ENCODE data around the gene DCC.
"Not testable (repeated sequence)": the region's sequence is repeated elsewhere in the genome, so short reads cannot be mapped to it uniquely, and the experiment has no call there.

The DCC gene

DNA sequence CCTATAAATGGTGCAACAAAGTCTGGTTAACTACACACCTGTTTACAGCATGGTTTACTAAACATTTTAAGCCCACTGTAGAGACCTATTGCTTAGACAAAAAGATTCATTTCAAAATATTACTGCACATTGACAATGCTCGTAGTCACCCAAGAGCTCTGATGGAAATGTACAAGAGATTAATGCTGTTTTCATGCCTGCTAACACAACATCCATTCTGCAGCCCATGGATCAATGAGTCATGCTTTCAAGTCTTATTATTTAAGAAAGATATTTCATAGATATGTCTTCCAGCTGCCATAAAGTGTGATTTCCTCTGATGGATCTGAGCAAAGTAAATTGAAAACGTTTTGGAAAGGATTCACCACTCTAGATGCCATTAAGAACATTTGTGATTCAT, 1103.3 kb downstream of the DCC start:
- DNase-seq, result no peak

DNA sequence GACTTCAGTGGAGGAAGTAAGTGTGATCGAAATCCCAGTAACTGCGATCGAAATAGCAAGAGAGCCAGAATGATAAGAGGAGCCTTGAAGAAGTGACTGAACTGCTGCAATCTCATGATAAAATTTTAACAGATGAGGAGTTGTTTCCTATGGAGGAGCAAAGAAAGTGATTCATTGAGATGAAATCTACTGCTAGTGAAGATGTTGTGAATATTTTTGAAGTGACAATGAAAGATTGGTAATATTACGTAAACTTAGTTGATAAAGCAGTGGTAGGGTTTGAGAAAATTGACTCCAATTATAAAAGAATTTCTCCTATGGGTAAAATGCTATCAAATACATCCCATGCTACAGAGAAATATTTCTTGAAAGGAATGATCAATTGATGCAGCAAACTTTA, 1103.8 kb downstream of the DCC start:
- no peak for DNase-seq

DNA sequence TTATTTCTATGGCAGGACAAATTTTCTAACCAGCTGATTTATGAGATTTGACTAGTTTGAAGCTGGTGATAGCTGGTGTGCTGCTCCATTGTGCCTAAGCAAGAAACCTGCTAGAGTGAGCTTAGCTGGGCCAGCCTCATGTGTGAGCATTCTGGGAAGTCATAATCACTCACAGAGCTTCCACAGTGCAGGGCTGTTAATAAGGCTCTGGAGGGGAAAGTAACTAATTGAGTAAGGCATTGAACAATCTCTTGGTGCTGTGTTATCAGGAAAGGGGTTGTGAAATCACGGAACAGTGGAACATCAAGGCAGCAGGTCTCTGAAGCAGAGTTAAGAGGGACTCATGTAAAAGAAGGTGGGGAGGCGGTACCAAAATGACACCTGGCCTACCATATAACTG, 1111.9 kb downstream of the DCC start:
- no peak for DNase-seq

DNA sequence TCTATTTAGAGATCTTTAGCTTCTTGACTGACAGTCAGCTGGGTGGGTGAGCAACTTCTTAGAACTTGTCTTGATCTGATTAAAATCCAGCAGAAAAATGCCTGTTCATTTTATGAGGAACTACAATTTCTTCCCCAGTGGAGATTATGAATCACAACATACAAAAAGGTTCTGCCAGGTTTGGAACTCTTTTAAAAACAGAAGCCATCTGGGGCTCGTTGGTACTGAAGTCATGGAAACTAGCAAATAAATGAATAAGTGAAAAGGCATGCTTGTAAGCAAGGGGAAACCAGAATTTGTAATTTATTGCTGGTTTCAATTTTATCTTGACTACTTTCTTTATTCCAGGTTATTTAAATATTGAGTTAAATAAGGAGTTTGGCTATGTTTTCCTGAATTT, 1117.1 kb downstream of the DCC start:
- no peak for DNase-seq

DNA sequence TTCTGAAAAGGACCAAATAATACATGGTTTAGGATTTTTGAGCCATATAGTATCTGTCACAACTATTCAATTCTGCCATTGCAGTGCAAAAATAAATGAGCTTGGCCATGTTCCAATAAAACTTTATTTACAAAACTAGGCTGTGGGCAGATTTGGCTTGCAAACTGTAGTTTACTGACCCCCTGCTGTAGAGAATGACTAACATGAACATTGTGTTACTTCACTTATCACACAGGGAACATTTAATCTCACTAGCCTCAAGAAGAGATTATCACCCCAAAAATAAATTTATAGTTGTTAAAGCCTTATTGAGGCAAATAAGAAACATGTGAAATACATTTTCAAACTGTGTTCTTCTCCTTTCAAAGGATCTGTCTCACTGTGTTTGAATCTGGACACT, 1118.3 kb downstream of the DCC start:
- DNase-seq, result no peak

DNA sequence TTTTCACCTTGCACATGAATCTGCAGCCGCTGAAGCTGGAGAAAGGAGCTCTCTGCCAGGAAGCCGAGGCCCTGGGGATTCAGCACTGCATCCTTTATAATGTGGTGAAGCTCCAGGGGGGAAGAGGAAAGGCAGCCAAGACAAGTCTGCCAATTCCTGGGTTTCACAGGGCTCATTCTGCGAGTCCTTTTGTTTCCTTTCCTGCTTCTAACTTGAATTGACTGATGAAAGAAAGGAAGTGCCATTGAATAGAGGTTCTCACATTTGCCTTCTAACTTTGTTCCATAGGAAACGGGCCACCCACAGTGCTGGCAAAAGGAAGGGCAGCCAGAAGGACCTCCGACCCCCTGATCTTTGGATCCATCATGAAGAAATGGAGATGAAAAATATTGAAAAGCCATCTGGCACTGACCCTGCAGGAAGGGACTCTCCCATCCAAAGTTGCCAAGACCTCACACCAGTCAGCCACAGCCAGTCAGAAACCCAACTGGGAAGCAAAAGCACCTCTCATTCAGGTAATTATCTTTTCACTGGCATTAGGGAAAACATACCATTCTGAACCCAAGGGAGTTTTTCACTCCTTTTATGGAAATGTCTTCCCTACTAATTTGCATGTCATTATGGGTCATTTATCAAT, 1119.1 kb downstream of the DCC start:
- DNase-seq, result no peak

DNA sequence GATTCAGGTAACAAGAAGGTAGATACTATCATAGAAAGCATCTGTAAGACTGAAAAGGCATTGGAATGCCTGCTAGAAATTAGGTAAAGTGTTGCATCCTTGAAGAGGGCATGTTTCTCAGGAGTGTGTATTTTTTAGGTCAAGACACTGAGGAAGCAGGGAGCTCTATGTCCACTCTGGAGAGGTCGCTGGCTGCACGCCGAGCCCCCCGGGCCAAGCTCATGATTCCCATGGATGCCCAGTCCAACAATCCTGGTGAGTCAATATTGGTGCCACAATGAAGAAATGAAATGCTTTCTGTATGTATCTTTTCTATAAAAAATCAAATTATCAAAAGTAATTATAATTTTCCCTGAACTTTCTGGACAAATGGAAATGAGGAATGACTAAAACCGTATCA, 1127.8 kb downstream of the DCC start:
- no peak for DNase-seq

DNA sequence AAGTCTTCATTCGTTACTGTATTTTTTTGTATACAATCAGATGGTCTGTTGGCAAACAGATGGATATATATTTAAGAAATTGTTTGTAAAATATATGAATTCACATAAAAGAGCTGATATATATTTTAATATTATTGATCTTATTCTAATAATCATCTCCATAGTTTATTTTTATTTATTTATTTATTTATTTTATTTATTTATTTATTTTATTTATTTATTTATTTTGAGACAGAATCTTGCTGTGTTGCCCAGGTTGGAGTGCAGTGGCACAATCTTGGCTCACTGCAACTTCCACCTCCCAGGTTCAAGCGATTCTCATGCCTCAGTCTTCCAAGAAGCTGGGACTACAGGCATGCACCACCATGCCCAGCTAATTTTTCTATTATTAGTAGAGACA, 1128.2 kb downstream of the DCC start:
- DNase-seq, result not testable (repeated sequence)

DNA sequence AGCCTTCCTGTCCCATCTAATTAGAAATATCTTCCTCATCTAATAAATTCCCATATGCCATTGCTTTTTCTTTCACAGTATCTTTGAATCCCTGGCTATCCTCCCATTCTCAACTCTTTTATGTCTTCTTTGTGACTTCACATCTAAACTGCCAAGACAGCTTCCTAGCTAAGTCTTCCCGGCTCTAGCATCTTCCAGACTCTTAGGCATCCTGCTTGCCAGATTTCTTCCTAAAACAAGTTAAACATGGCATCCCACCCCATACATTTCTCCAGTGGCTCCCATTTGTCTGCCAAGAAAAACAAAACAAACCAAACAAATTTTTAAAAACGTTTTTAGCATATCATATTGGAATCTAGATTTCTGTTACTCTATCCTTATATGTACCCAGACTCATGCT, 1132.5 kb downstream of the DCC start:
- DNase-seq, result no peak

DNA sequence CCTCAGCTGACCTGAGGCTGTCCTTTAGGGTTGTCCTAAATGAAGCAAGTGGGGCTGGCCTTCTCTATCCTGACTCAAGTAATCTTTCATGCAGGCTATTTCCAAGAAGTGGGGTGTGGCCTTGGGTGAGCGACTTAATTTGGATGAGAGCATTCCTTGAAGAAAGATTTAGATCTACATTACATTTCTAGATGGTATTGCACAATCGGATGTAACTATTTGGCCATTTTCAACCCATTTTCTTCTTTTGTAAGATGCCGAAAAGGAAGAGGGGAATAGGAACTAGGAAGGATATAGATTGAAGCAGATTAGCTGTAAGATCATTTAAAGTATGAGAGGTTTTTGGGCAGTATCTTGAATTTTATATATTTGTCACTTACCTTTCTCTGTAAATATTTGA, 1138.2 kb downstream of the DCC start:
- no peak for DNase-seq

DNA sequence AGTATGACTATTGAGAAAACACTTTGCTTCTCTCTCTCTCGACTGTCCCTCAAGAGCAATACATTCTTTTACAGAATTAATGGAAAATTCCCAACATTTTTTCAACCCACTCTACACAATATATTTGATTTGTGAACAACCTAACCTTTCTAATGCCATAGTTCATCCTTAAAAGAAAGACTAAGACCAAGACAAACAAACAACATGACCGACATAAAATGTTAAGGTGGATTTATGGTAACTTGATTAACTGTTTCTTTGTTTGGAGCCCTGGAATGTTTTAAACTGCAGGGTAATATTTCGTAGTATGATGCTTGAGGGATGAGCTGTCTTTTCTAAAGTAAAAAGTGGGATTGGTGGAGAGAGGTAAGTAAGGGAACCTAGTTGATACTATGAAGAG, 1146.3 kb downstream of the DCC start:
- no peak for DNase-seq

DNA sequence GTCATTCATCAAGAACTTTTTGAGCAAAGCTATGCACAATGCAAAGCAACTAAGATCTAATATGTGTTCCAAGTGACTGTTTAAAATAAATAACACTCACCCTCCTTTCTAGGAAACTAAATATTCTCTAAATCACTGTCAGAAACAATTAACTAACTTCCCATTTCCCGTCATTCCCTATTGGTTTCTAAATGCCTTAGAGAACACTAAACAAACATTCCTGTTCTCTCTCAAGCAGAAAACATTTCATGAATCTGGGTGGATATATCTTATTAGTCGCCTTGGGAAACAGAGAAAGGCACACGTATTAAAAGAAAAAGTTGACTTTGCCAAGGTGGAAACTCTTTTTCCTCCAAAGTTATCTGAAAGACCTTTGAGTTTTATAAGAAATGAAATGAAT, 1149.3 kb downstream of the DCC start:
- no peak for DNase-seq

DNA sequence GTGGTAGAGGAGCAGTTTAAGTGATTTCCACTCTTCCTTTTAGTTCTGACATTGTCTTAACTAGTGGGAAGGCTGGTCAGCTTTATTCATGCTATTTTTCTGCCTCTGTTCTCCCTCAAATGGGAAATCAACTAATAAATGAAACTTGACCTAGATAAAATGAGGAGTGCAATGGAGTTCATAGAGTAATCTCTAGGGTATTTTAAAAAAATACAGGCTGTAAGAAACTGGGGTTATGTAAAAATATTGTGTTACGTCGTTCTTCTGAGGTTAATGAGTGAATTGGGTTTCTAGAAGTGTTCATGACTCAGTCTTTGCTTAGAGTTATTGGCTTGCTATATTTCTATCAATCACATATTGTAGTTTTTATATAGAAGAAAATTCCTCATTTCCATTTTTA, 1150.0 kb downstream of the DCC start:
- no peak for DNase-seq

DNA sequence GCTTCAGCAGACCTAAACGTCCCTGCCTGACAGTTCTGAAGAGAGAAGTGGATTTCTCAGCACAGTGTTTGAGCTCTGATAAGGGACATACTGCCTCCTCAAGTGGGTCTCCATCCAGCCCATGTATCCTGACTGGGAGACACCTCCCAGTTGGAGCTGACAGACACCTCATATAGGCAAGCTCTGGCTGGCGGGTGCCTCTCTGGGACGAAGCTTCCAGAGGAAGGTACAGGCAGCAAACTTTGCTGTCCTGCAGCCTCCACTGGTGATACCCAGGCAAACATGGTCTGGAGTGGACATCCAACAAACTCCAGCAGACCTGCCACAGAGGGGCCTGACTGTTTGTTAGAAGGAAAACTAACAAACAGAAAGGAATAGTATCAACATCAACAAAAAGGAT, 1156.0 kb downstream of the DCC start:
- DNase-seq, result no peak

DNA sequence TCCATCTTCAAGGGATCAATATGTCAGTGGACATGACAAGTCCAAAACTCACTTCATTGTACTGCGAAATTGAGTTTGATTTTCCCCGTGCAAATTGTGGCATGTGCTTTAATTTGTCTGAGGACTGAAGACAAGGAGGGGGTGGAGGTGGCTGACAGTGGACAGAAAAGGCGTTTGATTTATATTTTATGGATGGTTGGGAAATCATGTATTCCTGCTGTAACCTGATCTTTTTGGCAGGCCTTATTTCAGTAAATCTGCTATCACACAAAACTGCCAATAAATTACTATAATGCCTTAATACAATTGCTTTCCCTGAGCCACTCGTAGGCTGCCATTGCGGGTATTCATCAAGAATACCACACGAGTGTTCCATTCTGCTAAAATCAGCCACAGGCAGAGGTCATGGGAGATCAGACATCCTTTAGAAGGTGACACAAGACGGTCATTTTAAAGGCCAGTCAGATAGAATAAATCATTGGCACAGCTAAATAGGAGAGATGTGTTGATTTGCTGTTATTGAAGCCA, 1164.0 kb downstream of the DCC start:
- DNase-seq, result no peak

DNA sequence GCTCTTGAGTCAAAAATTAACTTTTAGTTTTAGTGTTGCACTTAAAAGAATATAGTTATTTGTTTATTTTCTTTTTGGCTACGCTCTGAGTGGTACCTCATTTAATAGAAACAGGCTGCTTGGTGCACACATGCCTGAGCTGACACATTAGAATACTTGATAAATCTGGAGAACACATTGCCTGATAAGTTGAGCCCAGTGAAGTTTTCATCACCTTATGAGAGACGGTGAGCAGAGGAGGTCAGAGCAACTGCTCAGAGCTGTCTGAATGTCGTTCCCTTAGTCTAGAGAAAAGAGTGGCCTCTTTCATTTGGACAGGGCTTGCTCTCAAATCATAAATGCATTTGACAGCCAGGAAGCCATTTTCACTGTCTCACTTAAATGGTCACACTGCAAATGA, 1168.5 kb downstream of the DCC start:
- no peak for DNase-seq

DNA sequence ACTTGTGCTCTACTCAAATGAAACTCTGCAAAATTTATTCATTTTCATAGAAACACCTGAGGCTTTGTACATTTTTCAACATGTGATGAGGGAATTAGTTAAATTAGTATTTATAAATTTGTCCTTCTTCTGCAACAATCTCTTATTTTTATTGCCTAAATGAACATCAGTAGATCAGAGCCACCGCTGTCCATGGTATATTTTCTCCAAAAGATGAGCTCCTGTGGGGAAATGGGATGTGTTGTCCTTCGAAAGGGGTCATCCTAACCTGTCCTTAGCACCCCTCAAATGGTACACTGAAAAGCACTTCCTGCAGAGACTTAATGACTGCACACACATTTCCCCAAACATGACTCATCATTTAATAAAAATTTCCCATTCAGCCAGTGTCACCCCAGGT, 1169.9 kb downstream of the DCC start:
- DNase-seq, result no peak

DNA sequence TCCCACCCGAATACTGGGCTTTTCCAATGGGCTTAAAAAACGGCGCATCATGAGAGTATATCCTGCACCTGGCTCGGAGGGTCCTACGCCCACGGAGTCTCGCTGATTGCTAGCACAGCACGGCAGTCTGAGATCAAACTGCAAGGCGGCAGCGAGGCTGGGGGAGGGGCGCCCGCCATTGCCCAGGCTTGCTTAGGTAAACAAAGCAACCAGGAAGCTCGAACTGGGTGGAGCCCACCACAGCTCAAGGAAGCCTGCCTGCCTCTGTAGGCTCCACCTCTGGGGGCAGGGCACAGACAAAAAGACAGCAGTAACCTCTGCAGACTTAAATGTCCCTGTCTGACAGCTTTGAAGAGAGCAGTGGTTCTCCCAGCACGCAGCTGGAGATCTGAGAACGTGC, 1171.7 kb downstream of the DCC start:
- DNase-seq, result not testable (repeated sequence)

DNA sequence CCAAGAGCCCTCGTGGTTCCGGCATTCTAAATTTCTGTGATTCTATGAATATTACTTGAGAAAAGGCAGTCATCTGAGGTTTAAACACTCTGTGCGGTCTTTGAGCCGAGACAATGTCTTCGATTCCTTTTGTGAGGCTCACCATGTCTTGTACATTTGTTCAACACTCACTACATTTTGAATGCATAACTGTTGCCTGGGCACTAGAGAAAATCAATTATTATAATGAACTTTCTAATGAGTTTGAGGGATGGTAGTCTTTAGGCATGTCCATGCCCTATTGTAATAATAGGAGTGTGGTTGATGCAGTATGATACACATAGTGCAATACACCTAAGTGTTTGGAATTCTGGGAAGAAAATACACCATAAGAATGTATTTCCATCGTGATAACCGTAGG, 1181.1 kb downstream of the DCC start:
- no peak for DNase-seq

DNA sequence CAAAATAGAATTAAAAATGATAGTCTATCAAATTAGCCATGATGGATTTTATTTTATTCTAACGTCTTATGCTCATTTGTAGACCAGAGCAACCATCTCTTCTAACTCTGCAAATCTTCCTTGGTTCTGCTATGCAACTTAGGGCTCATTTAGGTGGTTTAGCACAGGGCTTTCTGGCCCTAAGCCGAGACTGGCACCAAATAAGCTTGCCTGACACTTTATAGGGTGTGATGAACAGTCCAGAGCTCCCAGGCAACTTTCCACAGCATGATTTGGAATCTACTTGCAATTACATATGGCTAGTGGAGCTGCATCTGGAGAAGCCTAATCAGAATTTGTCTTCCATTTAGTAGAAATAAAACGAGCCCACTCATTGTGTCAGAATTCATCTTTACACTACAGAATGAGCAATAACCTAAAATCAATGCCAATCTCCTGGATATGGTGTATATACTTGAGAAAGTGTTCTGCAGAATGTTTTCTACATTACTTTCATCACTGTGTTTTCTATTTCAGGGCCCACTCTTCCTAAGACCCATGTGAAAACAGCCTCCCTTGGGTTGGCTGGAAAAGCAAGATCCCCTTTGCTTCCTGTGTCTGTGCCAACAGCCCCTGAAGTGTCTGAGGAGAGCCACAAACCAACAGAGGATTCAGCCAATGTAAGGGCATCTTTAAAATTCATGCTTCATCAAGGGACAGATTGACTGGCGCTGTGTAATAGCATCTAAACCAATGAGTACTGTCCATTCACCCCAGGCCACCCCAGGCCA, 1186.3 kb downstream of the DCC start:
- no peak for DNase-seq

DNA sequence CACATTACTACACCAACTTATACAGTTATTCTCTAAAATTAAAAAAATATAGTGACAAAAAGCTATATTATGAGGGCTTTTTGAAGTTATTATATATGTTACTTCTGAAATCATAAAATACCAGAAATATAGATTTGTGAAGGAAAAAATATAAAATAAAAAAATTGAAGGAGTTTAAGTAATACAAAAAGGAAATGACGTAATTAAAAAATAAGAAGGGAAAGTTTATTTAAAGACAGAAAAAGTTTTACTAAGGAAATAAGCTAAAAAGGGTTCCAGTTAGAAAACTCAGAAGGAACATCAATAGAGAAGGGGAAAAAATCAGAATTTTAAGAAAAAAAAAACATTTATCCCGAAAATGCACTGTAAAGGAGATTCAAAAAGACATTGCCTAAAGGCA, 1187.4 kb downstream of the DCC start:
- no peak for DNase-seq

DNA sequence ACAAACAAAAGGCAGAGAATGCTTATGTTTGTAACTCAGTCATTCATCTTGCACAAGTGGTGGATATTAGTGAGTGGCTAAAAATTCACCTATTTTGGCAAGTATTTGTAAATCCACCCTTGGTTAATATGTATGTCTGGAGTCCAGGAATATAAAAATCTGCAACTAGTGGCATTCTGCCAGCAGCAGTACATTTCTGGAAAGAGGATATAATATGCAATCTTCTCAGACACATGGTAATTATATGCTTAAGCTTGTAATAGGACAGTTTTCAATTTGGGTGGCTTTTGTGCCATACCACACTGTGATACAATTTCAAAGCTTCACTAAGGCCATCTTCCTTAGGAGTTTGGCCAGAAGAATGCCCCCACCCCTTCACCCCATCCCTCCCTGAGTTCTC, 1191.2 kb downstream of the DCC start:
- DNase-seq, result no peak

DNA sequence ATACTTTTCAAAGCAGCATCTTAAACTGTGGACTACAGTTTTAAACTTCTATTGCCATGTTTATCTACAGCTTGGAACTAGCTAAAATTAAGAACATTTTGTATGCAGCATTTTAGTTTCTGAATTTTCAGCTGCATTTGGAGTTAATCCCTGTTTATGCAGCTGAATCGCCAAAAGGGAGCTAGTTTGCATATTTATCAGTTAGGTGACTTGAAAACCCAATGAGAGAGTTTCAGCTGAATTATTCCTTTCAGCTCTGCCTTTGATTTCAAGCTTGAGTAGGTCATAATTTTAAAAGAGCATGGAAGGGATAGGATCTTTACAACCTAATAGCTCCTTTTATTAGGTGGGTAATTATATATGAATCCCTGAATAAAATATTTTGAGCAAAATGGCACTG, 1191.9 kb downstream of the DCC start:
- no peak for DNase-seq

DNA sequence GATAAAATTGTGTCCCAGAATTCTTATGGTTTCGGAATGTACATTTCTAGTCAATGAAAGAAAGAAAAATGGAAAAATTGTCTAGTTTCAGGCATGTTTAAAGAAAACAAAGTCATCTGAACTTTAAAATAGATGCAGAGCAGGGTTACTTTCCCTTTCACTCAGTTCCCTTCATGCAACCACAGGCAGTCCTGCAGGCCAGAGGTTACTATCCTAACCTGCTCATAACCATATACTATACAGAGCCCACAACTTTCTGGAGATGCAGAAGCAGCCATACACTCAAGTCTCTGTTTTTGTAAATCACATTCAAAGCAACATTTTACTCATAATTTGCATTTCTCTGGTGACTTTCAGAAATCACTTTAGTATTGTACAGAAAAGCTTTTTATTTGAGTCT, 1194.2 kb downstream of the DCC start:
- DNase-seq, result no peak

DNA sequence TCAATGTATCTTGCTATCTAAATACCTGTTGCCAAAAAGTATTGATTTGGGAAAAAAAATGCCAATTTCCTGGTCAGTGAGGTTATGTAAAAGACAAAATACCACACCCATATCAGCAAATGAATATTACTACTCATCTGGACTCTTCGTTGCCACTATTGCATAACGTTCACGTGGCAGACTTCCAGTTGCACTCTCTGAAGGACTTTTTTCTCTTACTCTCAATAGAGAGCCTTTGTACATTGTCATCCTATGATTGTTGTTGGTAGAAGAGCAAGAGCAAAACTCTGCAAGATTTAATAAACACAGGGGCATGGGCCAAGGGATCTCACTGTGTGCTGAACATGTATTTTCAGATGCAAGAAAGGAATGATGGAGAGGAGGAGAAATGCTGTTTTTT, 1194.7 kb downstream of the DCC start:
- no peak for DNase-seq
